ENCODE measurements around the gene APBA3.

APBA3 gene

GRCh38 chr19:3746371-3747056, 15.0 kb downstream of the APBA3 start:
- DNase-seq, result no peak

- DNase-seq, result no peak
Measured at GRCh38 chr19:3745363-3746045, 16.0 kb downstream of the APBA3 start.

- no peak for DNase-seq
Measured at GRCh38 chr19:3743486-3743885, 18.0 kb downstream of the APBA3 start.

GRCh38 chr19:3740431-3740830, 21.1 kb downstream of the APBA3 start:
- no peak for DNase-seq

- no peak for DNase-seq
Measured at GRCh38 chr19:3738477-3739220, 22.8 kb downstream of the APBA3 start.

- no peak for DNase-seq
Measured at GRCh38 chr19:3737487-3738205, 23.8 kb downstream of the APBA3 start.

GRCh38 chr19:3736106-3736724, 25.3 kb downstream of the APBA3 start:
- no peak for DNase-seq

- DNase-seq, result no peak
Measured at GRCh38 chr19:3734310-3734600, 27.2 kb downstream of the APBA3 start.

- no peak for DNase-seq
Measured at GRCh38 chr19:3733549-3734309, 27.8 kb downstream of the APBA3 start.

GRCh38 chr19:3732108-3732507, 29.4 kb downstream of the APBA3 start:
- DNase-seq, result no peak

- no peak for DNase-seq
Measured at GRCh38 chr19:3730457-3730958, 31.0 kb downstream of the APBA3 start.

GRCh38 chr19:3725640-3726310, 35.7 kb downstream of the APBA3 start:
- no peak for DNase-seq

GRCh38 chr19:3725121-3725520, 36.4 kb downstream of the APBA3 start:
- DNase-seq, result no peak

- no peak for DNase-seq
Measured at GRCh38 chr19:3723883-3724282, 37.6 kb downstream of the APBA3 start.

GRCh38 chr19:3723110-3723488, 38.4 kb downstream of the APBA3 start:
- DNase-seq, result no peak

GRCh38 chr19:3722443-3723109, 38.9 kb downstream of the APBA3 start:
- DNase-seq, result no peak

GRCh38 chr19:3721887-3722442, 39.5 kb downstream of the APBA3 start:
- no peak for DNase-seq

GRCh38 chr19:3721131-3721886, 40.2 kb downstream of the APBA3 start:
- DNase-seq, result peak; percentile 84

GRCh38 chr19:3720349-3720917, 41.1 kb downstream of the APBA3 start:
- DNase-seq, result no peak

Data from right hindlimb (tissue), 1 donor.